ENCODE results near the gene OR9G4. TPM values are rescaled to one million over a fixed set of nuclear protein-coding genes. Genes with fewer than 3 reads are reported as not detected.

The OR9G4 gene
- total RNA-seq, 1 experiment from 2014 or later: not detected

DNA sequence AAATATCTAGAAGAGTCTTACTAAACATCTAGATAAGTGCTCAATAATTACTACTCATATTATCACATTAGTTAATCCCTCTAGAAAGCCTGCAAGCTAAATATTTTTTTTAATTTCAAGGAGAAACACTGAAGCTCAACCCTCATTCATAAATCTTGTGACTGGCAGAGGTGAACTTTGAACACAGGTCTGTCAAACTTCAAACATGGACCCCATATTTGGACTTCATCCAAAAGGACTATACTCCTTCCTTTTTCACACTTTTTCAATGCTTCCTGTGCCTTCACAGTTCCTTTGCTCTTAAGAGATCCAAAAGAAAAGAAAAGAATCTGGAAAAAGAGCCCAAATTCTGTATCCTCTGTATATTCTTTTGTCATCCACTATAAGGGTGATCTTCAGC, 28.3 kb upstream of the OR9G4 start (continued):
- no peak for TF ChIP-seq ZNF232 (CRISPR knock-in tag; IDR thresholded peaks at IDR 0.05)
- no peak for TF ChIP-seq CBFB (CRISPR knock-in tag; IDR thresholded peaks at IDR 0.05; ENCODE audit: low read depth)

DNA sequence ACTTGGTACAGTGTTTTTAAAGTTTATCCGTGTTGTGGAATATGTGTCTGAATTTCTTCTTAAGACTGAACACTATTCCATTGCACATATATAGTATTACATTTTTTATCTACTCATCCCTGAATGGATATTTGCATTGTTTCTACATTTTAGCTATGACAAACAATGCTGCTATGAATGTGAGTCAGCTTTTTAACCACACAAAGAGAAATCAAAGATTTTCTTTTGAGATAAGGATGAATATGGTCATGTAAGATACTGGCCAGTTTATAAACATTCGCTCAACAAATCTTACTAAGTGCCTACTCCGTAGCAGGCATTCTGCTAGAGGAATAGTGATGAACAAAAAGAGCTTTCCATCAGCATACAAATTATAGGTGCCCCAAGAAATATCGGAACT, 16.5 kb upstream of the OR9G4 start:
- ChIA-PET CTCF (no interaction called here), POLR2A (no interaction called here)
- H3K27ac Mint-ChIP-seq: no peak overlapping the region
- no peaks in the 10 kb centered on the region for H3K4me1 Mint-ChIP-seq
- H3K27me3 Mint-ChIP-seq (ENCODE audit: low read depth): no peaks in the 10 kb centered on the region
- DNase-seq (ENCODE audit: low spot score) (no peak), ATAC-seq (no peak)
- H3K4me3 Mint-ChIP-seq: no peak overlapping the region
- H3K9me3 Mint-ChIP-seq: peaks cover 4% of the 10 kb centered on the region; the same call in 1 of the 2 replicates
- no peaks in the 10 kb centered on the region for H3K36me3 Mint-ChIP-seq
- TF ChIP-seq, protein P1, sequence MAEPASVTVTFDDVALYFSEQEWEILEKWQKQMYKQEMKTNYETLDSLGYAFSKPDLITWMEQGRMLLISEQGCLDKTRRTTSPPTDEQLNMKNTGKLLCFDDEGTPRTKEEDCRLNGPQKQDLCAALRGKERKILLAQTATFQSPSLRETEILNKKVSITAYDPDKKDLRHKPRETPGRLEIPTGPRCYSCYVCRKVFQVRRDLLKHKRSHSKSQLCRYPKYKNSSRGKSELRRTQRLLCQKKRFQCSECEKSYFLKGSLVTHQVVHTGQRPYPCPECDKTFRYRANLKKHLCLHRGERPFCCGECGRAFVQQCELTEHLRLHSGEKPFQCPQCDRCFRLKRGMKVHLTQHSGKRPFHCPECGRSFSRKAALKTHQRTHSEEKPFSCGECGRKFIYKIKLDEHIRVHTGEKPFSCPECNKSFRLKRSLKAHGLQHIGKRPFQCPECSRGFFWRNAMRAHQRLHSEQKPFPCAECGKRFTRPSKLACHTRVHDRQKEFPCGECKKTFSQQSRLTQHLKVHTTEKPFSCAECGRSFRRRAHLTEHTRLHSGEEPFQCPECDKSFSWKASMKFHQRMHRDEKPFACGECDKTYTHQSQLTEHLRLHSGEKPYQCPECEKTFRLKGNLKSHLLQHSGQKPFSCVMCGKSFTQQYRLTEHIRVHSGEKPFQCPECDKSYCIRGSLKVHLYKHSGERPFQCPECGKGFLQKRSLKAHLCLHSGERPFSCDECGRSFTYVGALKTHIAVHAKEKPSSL (CRISPR knock-in tag; conservative IDR thresholded peaks at IDR 0.05): no peak
- TF ChIP-seq, protein P2, sequence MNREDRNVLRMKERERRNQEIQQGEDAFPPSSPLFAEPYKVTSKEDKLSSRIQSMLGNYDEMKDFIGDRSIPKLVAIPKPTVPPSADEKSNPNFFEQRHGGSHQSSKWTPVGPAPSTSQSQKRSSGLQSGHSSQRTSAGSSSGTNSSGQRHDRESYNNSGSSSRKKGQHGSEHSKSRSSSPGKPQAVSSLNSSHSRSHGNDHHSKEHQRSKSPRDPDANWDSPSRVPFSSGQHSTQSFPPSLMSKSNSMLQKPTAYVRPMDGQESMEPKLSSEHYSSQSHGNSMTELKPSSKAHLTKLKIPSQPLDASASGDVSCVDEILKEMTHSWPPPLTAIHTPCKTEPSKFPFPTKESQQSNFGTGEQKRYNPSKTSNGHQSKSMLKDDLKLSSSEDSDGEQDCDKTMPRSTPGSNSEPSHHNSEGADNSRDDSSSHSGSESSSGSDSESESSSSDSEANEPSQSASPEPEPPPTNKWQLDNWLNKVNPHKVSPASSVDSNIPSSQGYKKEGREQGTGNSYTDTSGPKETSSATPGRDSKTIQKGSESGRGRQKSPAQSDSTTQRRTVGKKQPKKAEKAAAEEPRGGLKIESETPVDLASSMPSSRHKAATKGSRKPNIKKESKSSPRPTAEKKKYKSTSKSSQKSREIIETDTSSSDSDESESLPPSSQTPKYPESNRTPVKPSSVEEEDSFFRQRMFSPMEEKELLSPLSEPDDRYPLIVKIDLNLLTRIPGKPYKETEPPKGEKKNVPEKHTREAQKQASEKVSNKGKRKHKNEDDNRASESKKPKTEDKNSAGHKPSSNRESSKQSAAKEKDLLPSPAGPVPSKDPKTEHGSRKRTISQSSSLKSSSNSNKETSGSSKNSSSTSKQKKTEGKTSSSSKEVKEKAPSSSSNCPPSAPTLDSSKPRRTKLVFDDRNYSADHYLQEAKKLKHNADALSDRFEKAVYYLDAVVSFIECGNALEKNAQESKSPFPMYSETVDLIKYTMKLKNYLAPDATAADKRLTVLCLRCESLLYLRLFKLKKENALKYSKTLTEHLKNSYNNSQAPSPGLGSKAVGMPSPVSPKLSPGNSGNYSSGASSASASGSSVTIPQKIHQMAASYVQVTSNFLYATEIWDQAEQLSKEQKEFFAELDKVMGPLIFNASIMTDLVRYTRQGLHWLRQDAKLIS (CRISPR knock-in tag; IDR thresholded peaks at IDR 0.05; ENCODE audit: borderline replicate concordance): no peak
- TF ChIP-seq, protein P3, sequence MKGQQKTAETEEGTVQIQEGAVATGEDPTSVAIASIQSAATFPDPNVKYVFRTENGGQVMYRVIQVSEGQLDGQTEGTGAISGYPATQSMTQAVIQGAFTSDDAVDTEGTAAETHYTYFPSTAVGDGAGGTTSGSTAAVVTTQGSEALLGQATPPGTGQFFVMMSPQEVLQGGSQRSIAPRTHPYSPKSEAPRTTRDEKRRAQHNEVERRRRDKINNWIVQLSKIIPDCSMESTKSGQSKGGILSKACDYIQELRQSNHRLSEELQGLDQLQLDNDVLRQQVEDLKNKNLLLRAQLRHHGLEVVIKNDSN (CRISPR knock-in tag; IDR thresholded peaks at IDR 0.05): no peak
- TF ChIP-seq, protein P4, sequence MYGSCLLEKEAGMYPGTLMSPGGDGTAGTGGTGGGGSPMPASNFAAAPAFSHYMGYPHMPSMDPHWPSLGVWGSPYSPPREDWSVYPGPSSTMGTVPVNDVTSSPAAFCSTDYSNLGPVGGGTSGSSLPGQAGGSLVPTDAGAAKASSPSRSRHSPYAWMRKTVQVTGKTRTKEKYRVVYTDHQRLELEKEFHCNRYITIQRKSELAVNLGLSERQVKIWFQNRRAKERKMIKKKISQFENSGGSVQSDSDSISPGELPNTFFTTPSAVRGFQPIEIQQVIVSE (CRISPR knock-in tag; IDR thresholded peaks at IDR 0.05; ENCODE audit: borderline replicate concordance): no peak
- TF ChIP-seq ELF4 (CRISPR knock-in tag; IDR thresholded peaks at IDR 0.05; ENCODE audit: low read depth): no peak
- TF ChIP-seq KAT7 (CRISPR knock-in tag; IDR thresholded peaks at IDR 0.05; ENCODE audit: borderline replicate concordance): no peak
- TF ChIP-seq RELA (CRISPR knock-in tag; IDR thresholded peaks at IDR 0.05; ENCODE audit: borderline replicate concordance): no peak
- TF ChIP-seq, protein P5, sequence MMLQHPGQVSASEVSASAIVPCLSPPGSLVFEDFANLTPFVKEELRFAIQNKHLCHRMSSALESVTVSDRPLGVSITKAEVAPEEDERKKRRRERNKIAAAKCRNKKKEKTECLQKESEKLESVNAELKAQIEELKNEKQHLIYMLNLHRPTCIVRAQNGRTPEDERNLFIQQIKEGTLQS (CRISPR knock-in tag; conservative IDR thresholded peaks at IDR 0.05): no peak
- TF ChIP-seq RORB (CRISPR knock-in tag; IDR thresholded peaks at IDR 0.05): no peak
- TF ChIP-seq, protein P6, sequence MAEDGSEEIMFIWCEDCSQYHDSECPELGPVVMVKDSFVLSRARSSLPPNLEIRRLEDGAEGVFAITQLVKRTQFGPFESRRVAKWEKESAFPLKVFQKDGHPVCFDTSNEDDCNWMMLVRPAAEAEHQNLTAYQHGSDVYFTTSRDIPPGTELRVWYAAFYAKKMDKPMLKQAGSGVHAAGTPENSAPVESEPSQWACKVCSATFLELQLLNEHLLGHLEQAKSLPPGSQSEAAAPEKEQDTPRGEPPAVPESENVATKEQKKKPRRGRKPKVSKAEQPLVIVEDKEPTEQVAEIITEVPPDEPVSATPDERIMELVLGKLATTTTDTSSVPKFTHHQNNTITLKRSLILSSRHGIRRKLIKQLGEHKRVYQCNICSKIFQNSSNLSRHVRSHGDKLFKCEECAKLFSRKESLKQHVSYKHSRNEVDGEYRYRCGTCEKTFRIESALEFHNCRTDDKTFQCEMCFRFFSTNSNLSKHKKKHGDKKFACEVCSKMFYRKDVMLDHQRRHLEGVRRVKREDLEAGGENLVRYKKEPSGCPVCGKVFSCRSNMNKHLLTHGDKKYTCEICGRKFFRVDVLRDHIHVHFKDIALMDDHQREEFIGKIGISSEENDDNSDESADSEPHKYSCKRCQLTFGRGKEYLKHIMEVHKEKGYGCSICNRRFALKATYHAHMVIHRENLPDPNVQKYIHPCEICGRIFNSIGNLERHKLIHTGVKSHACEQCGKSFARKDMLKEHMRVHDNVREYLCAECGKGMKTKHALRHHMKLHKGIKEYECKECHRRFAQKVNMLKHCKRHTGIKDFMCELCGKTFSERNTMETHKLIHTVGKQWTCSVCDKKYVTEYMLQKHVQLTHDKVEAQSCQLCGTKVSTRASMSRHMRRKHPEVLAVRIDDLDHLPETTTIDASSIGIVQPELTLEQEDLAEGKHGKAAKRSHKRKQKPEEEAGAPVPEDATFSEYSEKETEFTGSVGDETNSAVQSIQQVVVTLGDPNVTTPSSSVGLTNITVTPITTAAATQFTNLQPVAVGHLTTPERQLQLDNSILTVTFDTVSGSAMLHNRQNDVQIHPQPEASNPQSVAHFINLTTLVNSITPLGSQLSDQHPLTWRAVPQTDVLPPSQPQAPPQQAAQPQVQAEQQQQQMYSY (CRISPR knock-in tag; IDR thresholded peaks at IDR 0.05): no peak
- TF ChIP-seq ESRRA (CRISPR knock-in tag; IDR thresholded peaks at IDR 0.05; ENCODE audit: borderline replicate concordance): no peak
- no peak for TF ChIP-seq ZNF396 (CRISPR knock-in tag; IDR thresholded peaks at IDR 0.05; ENCODE audit: borderline replicate concordance)

Measured in WTC11 (cell line).